SIG-M5 (cell line): Measurements from ENCODE around the gene TH.

ENCODE experiments used
- DNase-seq: peaks from one replicate; lab custom pipeline; 2025; lab: John Stamatoyannopoulos, UW

Gene TH

DNA sequence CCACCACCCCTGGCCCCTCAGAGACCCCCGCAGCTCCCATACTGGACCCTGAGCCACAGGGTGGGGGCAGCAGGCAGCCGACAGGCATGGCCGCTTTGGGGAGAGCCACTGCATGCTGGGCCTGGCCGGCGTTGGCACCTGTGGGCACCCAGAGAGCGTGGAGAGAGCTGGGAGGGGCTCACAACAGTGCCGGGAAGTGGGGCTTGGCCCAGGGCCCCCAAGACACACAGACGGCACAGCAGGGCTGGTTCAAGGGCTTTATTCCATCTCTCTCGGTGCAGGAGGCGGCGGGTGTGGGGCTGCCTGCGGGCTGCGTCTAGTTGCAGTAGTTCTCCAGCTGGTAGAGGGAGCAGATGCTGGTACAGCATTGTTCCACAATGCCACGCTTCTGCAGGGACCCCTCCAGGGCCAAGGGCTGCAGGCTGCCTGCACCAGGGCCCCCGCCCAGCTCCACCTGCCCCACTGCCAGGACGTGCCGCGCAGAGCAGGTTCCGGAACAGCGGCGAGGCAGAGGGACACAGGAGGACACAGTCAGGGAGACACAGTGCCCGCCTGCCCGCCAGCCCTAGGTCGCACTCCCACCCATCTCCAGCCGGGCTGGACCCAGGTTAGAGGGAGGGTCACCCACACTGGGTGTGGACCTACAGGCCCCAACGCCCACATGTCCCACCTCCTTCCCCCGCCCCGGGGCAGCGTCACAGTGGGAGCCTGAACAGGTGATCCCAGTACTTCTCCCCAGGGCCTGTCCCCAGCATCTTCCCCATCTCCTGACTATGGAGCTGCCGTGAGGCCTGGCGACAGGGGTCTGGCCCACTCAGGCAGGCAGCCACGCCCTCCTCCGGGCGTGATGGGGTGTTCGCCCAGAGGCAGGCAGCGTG is 11.8 kb downstream of the TH start:
- no peak for DNase-seq

- DNase-seq: no peak
Observed at GRCh38 chr11:2158966-2159365, 12.6 kb downstream of the TH start.

- no peak for DNase-seq
Observed at GRCh38 chr11:2158296-2158737, 13.3 kb downstream of the TH start.

GRCh38 chr11:2157294-2158040 is 14.1 kb downstream of the TH start:
- DNase-seq: no peak

DNA sequence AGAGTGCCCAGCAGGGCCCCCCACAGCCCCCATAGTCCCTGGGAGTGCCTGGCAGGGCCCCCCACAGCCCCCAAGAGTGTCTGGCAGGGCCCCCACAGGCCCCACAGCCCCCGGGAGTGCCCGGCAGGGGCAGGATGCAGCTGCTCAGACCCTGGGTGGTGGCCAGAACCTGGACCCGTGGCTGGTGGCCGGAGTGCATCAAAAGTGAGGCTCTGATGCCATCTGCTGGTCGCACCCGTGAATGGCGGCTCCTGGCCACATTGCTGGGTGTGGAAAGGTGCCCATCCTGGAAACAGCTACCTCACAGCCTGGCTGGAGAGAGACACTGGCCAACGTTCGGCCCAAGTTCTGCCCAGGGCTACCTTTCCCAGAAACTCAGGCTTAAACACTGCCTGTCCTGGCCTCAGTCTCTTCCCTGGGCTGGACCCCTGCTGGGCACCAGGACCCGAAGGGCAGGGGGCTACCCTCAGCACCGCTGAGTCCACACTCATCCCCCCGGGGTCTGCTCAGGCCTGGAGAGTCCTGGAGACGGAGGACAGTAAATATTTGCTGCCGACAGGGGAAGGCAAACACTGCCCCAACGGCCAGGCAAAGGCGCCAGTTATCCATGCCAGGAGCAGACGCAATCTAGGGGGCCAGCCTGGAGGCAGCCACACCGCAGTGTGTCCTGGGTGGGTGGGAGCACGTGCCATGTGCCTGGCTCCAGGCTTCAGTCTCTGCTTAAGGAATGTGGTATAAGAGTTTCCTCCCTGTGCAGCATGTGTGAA is 15.0 kb downstream of the TH start:
- DNase-seq: no peak

- DNase-seq: no peak
Observed at GRCh38 chr11:2155511-2155910, 16.1 kb downstream of the TH start.

DNA sequence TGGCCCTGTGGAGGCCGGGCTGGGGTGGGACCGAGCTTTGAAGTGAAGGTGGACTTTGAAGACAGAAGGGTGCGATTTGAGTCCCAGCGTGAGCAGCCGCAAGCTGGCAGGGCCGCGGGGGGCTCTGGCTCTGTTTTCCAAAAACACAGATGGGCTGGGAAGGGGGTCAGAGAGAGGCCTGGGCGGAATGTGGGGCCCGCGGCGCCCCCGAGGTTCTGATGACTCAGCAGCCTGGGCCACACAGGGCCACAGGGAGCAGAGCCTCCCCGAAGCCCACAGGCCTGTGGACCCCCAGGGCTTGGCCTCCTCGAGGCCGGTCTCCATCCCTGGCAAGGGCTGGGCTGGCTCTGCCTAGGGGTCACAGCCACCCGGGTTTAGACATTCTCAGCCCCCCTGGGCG is 16.7 kb downstream of the TH start:
- DNase-seq: no peak

DNA sequence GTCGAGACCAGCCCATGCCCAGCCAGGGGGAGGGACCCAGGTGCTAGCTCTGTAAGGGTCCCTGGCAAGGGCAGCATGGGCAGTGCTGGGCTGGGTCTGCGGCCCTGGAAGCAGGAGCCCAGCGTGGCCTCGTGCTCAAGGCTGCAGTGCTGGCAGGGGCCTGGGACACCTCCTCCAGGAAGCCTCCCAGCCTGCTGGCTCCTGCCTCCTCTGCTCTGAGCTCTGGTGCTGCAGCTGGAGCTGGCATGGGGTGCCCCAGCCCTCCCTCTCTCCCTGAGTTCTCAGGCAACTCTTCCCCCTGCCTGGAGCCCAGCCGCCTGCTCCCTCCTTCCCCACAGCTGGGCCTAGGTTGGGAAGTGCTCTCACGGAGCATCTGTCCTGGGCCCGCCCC is 17.4 kb downstream of the TH start:
- no peak for DNase-seq

- DNase-seq: no peak
Observed at GRCh38 chr11:2153581-2154194, 17.9 kb downstream of the TH start.

DNA sequence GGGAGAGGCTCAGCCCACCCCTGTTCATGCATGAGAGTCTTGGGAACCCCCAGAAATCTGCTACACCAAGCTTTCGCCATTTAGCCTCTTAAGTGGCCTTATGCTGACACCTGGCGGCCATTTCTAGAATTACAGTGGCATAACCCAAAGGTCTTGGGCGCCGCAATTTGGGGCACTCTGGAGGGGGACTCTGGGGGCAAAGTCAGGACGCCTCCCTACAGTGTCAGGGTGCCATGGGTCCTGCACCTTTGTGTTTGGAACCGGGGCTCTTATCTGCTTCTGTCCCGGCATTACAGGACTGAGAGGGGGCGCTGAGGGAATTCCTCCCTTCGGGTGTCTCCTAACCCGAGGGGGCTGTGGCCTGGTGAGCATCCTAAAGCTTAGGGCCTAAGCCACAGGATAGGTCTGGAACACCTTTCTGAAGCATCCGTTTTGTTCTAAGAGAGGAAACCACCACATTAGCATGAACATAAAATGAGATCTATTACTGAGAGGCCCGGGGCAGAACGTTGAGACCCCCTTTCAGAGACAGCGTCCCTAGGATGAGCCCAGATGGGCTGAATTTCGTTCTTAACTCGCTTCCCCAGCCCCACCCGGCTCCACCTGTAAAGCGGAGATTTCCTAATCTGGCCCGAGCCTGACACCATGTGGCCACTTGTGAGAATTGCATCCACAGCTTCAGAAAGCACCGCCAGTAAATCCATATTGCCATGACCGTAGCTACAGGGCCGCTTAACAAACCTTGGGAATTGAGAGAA is 19.9 kb downstream of the TH start:
- no peak for DNase-seq

- DNase-seq: no peak
Observed at GRCh38 chr11:2149864-2150847, 21.5 kb downstream of the TH start.

DNA sequence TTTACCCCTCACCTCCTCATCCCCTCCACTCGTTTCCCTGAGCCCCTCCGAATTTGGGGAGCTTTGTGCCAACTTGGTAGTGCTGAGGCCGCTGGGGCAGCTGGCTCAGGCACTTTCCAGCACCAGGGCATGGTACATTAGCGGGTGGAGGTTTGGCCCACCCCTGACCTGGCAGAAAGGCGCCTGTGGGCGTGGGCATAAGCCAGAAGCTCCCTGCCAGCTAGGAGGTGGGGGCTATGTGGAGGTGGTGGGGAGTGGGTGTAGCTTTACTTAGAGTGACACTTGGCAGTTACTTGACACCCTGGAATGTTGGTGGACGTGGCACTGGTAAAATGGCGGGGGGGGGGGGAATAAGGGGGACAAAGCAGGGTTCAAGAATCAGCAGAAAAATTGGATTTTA is 22.2 kb downstream of the TH start:
- DNase-seq: no peak

DNA sequence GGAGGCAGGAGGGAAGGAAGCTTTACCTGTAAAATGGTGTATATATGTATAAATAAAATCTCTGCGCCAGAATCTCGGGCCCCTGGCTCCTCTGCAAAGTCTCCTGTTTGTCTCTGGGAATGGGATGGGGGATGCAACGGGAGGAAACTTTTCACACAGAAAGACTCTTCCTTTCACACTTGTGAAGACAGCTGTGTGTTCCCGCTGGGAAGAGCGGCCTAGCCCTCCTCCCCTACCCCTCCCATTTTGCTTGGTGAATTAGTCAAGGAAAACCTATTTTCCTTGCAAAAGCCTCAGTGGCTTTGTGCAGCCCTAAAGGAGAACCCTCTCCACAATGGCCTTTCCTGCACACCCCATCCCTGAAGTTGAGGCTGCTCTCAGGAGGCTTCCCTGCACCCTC is 23.0 kb downstream of the TH start:
- no peak for DNase-seq

- no peak for DNase-seq
Observed at GRCh38 chr11:2147391-2147790, 24.2 kb downstream of the TH start.

DNA sequence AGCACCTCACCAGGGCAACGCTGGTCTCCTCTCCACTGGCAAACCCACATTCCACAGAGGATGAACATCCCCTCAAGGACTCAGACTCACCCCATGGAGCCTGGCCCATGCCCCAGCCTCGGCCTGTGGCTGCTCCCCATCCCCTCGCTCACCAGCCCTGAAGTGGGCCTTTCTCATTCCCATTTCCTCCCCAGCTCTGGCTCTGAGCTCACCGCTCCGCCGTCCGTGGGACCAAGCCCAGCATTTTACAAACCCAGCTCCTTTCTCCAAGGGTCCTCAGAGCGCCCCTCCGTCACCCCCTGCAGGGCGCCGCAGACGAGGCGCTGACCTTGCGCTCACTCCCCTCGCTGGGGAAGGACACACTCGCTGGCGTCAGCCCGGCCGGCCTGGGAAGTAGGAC is 25.6 kb downstream of the TH start:
- no peak for DNase-seq

- DNase-seq: no peak
Observed at GRCh38 chr11:2144544-2145248, 26.9 kb downstream of the TH start.

DNA sequence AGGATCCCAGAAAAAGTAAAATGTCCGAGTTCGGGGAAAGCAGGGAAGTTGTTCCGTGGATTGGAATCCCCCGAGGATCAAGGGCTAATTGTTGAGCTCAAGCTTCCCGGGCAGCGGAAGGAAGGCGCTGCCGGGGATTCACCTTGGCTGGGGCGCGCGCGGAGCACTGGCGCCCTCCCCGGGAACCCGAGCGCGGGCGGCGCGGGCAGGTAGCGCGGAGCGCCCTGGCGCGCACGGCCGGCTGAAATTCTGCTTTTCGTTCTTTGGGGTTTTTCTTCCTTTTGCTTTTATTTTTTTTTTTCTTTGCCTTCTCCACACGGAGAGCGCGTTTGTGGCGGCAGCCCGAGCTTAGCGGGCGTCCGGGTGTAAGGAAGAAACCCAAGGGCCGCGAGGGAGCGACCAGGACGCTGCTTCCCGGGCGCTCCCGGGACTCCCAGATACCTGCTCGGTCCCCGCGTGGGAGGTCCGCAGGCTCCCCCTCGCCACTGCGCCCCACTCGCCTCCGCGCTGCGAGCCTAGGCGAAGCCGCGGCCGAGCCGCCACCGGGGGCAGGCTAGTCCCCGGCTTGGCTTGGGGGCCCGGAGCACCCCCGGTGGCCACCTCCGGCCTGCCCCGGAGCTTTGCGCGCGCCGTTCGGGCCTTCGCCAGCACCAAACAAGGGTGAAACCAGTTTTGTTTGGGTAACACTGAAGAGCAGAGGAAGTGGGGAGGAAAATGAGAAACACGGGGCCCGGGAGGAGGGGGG is 27.6 kb downstream of the TH start:
- no peak for DNase-seq

GRCh38 chr11:2143477-2143798 is 28.2 kb downstream of the TH start:
- DNase-seq: no peak

GRCh38 chr11:2142762-2143202 is 28.8 kb downstream of the TH start:
- no peak for DNase-seq
